ENCODE results near the gene C12orf57.

DNA sequence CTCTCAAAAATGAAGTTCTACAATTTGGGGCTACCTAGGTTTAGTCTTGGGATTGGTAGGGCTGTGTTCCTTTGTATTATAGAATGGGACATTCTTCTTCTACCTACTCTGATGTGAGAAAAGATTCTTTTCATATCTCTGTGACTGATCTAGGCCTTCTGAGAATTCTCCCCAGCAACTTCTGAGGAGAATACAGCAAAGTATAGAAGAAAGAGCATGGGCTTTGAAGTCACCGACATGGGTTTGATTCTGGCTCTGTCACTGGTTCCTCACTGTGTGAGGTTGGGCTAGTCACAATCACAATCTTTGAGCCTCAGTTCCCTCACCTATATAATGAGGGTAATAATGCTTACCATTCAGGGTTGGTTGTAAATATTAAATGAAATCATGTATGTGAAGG is 11.1 kb upstream of the C12orf57 start:
- TF ChIP-seq, protein P1, sequence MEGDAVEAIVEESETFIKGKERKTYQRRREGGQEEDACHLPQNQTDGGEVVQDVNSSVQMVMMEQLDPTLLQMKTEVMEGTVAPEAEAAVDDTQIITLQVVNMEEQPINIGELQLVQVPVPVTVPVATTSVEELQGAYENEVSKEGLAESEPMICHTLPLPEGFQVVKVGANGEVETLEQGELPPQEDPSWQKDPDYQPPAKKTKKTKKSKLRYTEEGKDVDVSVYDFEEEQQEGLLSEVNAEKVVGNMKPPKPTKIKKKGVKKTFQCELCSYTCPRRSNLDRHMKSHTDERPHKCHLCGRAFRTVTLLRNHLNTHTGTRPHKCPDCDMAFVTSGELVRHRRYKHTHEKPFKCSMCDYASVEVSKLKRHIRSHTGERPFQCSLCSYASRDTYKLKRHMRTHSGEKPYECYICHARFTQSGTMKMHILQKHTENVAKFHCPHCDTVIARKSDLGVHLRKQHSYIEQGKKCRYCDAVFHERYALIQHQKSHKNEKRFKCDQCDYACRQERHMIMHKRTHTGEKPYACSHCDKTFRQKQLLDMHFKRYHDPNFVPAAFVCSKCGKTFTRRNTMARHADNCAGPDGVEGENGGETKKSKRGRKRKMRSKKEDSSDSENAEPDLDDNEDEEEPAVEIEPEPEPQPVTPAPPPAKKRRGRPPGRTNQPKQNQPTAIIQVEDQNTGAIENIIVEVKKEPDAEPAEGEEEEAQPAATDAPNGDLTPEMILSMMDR (optimal IDR thresholded peaks at IDR 0.05 in 1 of 3, IDR thresholded peaks at IDR 0.05 in 1 of 3, conservative IDR thresholded peaks at IDR 0.05 in 1 of 3; ENCODE audit: extremely low read depth in 1 of 3, insufficient read depth in 2 of 3, low read length in 3 of 3), result no peak
- no peak for TF ChIP-seq EZH2 (IDR thresholded peaks at IDR 0.05; ENCODE audit: low read length)
